Erythroblast (primary cell): ENCODE results near the gene ZNF385B.

ENCODE experiments used
- DNase-seq, 2 experiments: peaks; one replicate each; lab custom pipeline; 2025; lab: John Stamatoyannopoulos, UW
- GATA1 ChIP-seq: IDR thresholded peaks from 2 replicates; pipeline ENCODE4 v1.6.1; 2011; ENCODE audit warnings: low read depth, mild to moderate bottlenecking, control low read depth, low read length, moderate library complexity
- POLR2A ChIP-seq: IDR thresholded peaks from 2 replicates; pipeline ENCODE4 v1.6.1; 2011; ENCODE audit warnings: mild to moderate bottlenecking, low read length

Gene ZNF385B

DNA sequence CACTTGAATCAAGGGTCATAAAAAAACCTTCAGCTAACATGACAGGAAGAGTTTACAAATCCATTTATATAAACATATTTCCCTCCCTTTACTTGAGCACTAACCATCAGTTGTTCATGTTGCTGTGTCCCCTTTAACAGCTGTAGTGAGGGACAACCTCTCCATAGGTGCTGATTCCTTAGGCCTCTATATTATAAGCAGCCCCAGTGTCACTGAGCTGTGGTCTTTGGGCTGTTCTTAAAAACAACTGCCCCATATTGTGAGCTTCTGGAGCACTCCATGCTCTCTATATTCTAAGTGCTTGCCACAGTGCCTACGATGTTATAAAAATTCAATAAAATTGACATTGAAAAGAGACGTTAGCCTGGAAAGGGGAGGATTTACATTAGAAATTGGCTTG is 175.3 kb downstream of the ZNF385B start:
- no peak for TF ChIP-seq GATA1
- no peak for TF ChIP-seq POLR2A

DNA sequence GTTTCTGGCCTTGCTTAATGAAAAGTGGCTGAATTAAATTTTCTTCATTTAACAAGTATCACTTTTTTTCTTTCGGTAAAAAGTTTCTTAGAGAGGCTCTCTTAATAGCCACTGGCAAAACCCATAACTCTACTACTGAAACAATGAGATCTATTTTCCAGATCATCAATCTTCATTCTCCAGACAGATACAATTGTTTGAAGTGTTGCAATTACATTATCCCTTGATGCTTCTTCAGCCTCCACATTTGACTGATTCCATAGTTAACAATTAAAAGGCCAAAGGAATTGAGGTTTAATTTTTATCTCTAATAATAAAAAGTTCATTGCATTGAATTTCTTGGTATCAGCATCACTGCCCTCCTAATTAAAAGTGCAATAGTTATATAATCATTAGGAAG is 176.3 kb downstream of the ZNF385B start:
- DNase-seq: no peak
- no peak for TF ChIP-seq POLR2A

More for the DNA sequence above, 175.3 kb downstream of the ZNF385B start:
- DNase-seq: no peak

DNA sequence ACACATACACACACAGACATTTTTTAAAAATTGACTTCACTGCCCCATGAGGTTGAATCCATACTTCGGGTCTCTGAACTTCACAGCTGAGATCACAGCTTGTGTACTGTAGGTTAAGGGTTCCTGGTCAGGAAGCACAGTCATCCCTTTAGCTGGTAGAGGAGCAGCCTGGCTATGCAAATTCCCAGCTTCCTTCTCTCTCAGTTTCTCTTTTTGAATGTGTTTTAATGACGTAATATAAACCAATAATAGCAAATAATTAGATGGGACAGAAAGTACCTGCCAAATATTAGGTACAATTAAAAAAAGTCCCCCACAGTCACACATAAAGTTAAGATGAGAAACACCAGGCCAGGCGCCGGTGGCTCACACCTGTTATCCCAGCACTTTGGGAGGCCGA is 178.7 kb downstream of the ZNF385B start:
- no peak for TF ChIP-seq GATA1
- no peak for TF ChIP-seq POLR2A
- no peak for DNase-seq

GRCh38 chr2:179677746-179678505 is 183.5 kb downstream of the ZNF385B start:
- no peak for TF ChIP-seq GATA1
- no peak for TF ChIP-seq POLR2A
- DNase-seq: no peak

- TF ChIP-seq GATA1: no peak
- no peak for TF ChIP-seq POLR2A
- no peak for DNase-seq
Observed at GRCh38 chr2:179677077-179677688, 184.2 kb downstream of the ZNF385B start.

- no peak for TF ChIP-seq POLR2A
- no peak for TF ChIP-seq GATA1
Observed at GRCh38 chr2:179675435-179675834, 186.0 kb downstream of the ZNF385B start.

GRCh38 chr2:179671043-179671981 is 190.1 kb downstream of the ZNF385B start:
- TF ChIP-seq GATA1 (no peak), POLR2A (no peak)
- no peak for DNase-seq

More at GRCh38 chr2:179675435-179675834, 186.0 kb downstream of the ZNF385B start:
- no peak for DNase-seq

- TF ChIP-seq GATA1 (no peak), POLR2A (no peak)
- DNase-seq: no peak
Observed at GRCh38 chr2:179669196-179669595, 192.2 kb downstream of the ZNF385B start.

DNA sequence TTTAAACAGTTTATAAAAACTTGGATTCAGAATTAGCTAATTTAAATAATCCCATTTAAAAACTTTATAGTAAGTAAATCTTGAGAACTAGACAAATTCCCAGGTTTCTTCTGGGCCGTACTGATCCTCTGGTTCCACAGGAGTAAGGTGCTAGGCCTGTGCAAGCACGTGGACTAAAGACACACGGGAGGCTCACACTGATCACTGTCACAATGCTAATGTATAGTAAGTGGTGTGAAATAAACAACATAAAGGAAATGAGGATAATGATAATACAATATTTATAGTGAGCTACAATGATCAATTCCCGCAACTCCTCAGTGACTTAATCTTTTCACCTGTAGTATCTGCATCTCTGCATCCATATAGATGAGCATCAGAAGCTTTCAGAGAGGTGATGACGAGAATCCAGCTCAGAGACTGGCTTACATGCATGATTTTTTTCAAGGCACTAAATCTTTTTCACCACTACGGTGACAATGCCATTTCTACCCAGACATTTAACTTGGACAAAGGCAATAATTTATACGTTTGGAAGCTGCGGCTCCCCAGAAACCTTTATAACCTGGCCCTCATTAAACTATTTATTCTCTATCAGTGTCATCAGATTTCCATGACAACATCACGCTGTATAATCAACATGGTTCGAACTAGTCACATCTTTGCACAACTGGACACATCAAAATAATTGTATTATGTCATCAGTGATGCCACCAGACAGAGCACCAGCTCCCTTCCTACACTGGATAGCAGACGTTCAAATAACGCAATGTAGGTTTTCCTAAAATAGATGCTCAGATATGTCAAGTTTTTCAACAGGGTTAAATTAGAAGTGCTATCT is 196.2 kb downstream of the ZNF385B start:
- DNase-seq: no peak
- TF ChIP-seq GATA1 (no peak), POLR2A (no peak)

DNA sequence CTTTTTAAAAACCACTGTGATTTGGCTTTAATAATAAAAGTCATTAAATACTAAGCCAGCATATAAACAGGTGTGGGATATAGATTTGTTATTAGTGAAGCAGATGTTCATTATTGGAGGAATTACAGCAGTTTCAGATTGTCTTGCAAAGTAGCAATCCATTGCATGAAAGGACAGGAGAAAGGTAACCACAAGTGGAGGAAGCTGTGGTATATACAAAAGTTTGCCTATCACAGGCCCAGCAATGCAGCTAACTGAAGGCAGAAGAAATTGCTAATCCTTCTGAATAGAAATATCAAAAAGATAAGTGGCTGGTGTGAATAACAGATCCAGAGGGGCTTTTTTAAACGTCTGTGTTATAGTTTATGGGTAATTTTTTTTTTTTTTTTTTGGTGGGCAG is 199.4 kb downstream of the ZNF385B start:
- no peak for DNase-seq
- TF ChIP-seq GATA1 (no peak), POLR2A (no peak)

DNA sequence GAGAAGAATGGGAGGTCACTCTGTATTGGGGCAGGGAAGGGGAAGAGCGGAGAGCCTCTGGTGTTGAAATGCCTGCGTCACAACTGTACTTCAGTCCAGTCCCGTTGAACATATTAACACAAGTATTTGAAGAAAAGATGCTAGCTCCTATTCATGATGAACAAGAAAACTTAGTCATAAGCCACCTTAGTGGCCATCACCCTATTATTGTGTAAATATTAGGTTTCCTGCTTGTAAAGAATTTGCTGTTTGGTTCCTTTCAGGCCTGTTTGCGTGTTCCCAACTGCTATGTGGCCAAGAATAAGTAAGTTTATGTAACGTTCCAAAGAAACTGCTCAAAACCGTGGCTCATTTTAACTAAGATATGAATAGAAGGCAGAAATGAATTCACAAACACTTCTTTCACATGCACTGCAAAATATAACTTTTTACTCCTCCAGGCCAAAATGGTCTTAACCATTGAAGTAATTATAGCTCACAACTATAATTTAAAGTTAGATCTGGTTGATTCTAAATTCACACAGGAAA is 204.3 kb downstream of the ZNF385B start:
- DNase-seq: no peak
- TF ChIP-seq POLR2A (no peak), GATA1 (no peak)

- DNase-seq: no peak
Observed at GRCh38 chr2:179655627-179656026, 205.8 kb downstream of the ZNF385B start.

GRCh38 chr2:179654806-179655205 is 206.6 kb downstream of the ZNF385B start:
- TF ChIP-seq POLR2A: no peak
- no peak for TF ChIP-seq GATA1
- no peak for DNase-seq

More at GRCh38 chr2:179655627-179656026, 205.8 kb downstream of the ZNF385B start:
- TF ChIP-seq GATA1 (no peak), POLR2A (no peak)
